ENCODE data around the gene YIPF3. TPM values are rescaled to one million over a fixed set of nuclear protein-coding genes. Genes with fewer than 3 reads are reported as not detected.
A peak's percentile ranks its signal among the peaks of the same experiment; 100 is the strongest.

The YIPF3 gene
- polyA plus RNA-seq, 1 donor from 2014 or later: 244 TPM

- Histone ChIP-seq H3K4me3 (ENCODE audit: low read length) (peak overlapping the region; percentile 99), H3K36me3 (ENCODE audit: insufficient read depth, low read length) (peaks cover 2% of the 10 kb centered on the region), H3K27ac (ENCODE audit: low read length) (peak overlapping the region; percentile 95)
Observed at GRCh38 chr6:43515808-43516207, 918 bp downstream of the YIPF3 start.

GRCh38 chr6:43511824-43512415 is 4.8 kb downstream of the YIPF3 start:
- H2AFZ ChIP-seq (ENCODE audit: low read depth, low read length): no peak overlapping the region
- H4K20me1 ChIP-seq (ENCODE audit: insufficient read depth): no peaks in the 10 kb centered on the region
- no peaks in the 10 kb centered on the region for H3K27me3 ChIP-seq (ENCODE audit: insufficient read depth, low read depth, low read length)
- no peak overlapping the region for H3K9ac ChIP-seq (ENCODE audit: low read length)
- H3K9me3 ChIP-seq (ENCODE audit: low read length): no peaks in the 10 kb centered on the region
- H3K27ac ChIP-seq (ENCODE audit: low read length): no peak overlapping the region
- peaks cover 28% of the 10 kb centered on the region for H3K79me2 ChIP-seq (replicated peaks; ENCODE audit: insufficient read depth, low read length)
- H3F3A ChIP-seq (ENCODE audit: insufficient read depth, low read length, poor library complexity, severe bottlenecking): no peaks in the 10 kb centered on the region
- no peak overlapping the region for H3K4me2 ChIP-seq (ENCODE audit: low read length)
- H3K9me2 ChIP-seq (ENCODE audit: insufficient read depth, low read length): no peaks in the 10 kb centered on the region
- peaks cover 5% of the 10 kb centered on the region for H3K36me3 ChIP-seq (ENCODE audit: insufficient read depth, low read length)
- no peak overlapping the region for H3K4me3 ChIP-seq (ENCODE audit: low read length)
- TF ChIP-seq RAD21 (conservative IDR thresholded peaks at IDR 0.05) (no peak), CTCF (IDR thresholded peaks at IDR 0.05; ENCODE audit: poor library complexity, severe bottlenecking) (no peak), EZH2 (IDR thresholded peaks at IDR 0.05; ENCODE audit: borderline replicate concordance, insufficient read depth, low read length, poor library complexity, severe bottlenecking) (no peak), REST (IDR thresholded peaks at IDR 0.05; ENCODE audit: borderline replicate concordance) (no peak), MXI1 (conservative IDR thresholded peaks at IDR 0.05; ENCODE audit: poor library complexity, severe bottlenecking) (no peak), POLR2AphosphoS5 (IDR thresholded peaks at IDR 0.05) (no peak)

More at GRCh38 chr6:43515808-43516207, 918 bp downstream of the YIPF3 start:
- Histone ChIP-seq H3K9me2 (ENCODE audit: insufficient read depth, low read length) (no peaks in the 10 kb centered on the region), H3K27me3 (ENCODE audit: insufficient read depth, low read depth, low read length) (no peaks in the 10 kb centered on the region), H3K4me2 (ENCODE audit: low read length) (peak overlapping the region; percentile 81), H3K9me3 (ENCODE audit: low read length) (no peaks in the 10 kb centered on the region), H3K9ac (ENCODE audit: low read length) (peak overlapping the region; percentile 99), H3F3A (ENCODE audit: insufficient read depth, low read length, poor library complexity, severe bottlenecking) (no peaks in the 10 kb centered on the region), H4K20me1 (ENCODE audit: insufficient read depth) (no peaks in the 10 kb centered on the region), H3K79me2 (replicated peaks; ENCODE audit: insufficient read depth, low read length) (peaks cover 44% of the 10 kb centered on the region), H2AFZ (ENCODE audit: low read depth, low read length) (no peak overlapping the region)
- TF ChIP-seq EZH2 (IDR thresholded peaks at IDR 0.05; ENCODE audit: borderline replicate concordance, insufficient read depth, low read length, poor library complexity, severe bottlenecking) (no peak), MXI1 (conservative IDR thresholded peaks at IDR 0.05; ENCODE audit: poor library complexity, severe bottlenecking) (no peak), TAF1 (IDR thresholded peaks at IDR 0.05; ENCODE audit: low read depth) (no peak), CTCF (IDR thresholded peaks at IDR 0.05; ENCODE audit: poor library complexity, severe bottlenecking) (no peak), REST (IDR thresholded peaks at IDR 0.05; ENCODE audit: borderline replicate concordance) (no peak), EP300 (conservative IDR thresholded peaks at IDR 0.05; ENCODE audit: poor library complexity, severe bottlenecking) (no peak)

Measured in neural cell (in vitro differentiated cells).